MM.1S (cell line): ENCODE results near the gene USP32.

Experiments
- CTCF ChIP-seq: fragments of 300-600 bp; sonication (generic); IDR thresholded peaks from 2 replicates; pipeline ENCODE4 v1.5.1; 2016; ENCODE audit warnings: antibody characterized with exemption, low read length, mixed read lengths
- EZH2 ChIP-seq: fragments of 300-600 bp; sonication (generic); optimal IDR thresholded peaks from 2 replicates; pipeline ENCODE3; 2017; ENCODE audit warnings: low read depth, mild to moderate bottlenecking, antibody characterized with exemption, low read length, mixed read lengths
- EZH2phosphoT487 ChIP-seq: fragments of 300-600 bp; sonication (generic); IDR thresholded peaks from 2 replicates; pipeline ENCODE4 v1.6.1; 2018; ENCODE audit warnings: antibody characterized with exemption, low read length

- TF ChIP-seq CTCF (no peak), EZH2phosphoT487 (no peak), EZH2 (no peak)
Measured at GRCh38 chr17:60154616-60155426, 237.1 kb downstream of the USP32 start.
